ACC112 (cell line): Measurements from ENCODE around the gene CST9.
A peak's percentile ranks its signal among the peaks of the same experiment; 100 is the strongest.

ENCODE experiments used
- H2AFZ ChIP-seq: fragments of 200-600 bp; sonication (generic); one replicate; pipeline ENCODE4 v1.6.0; 2017; ENCODE audit warnings: antibody characterized with exemption, low read length; ENCODE audit not compliant: unreplicated experiment
- H3K27ac ChIP-seq: fragments of 200-600 bp; sonication (generic); 2 replicates; pipeline ENCODE4 v1.5.1; 2014; ENCODE audit warnings: low read depth, mild to moderate bottlenecking, antibody characterized with exemption, low read length, moderate library complexity
- H3K27me3 ChIP-seq: fragments of 200-600 bp; sonication (generic); 2 replicates; pipeline ENCODE4 v1.6.1; 2014; ENCODE audit warnings: mild to moderate bottlenecking, antibody characterized with exemption, low read length, moderate library complexity, mixed read lengths; ENCODE audit not compliant: insufficient read depth
- H3K36me3 ChIP-seq: fragments of 200-600 bp; sonication (generic); 2 replicates; pipeline ENCODE4 v1.6.1; 2016; ENCODE audit warnings: mild to moderate bottlenecking, antibody characterized with exemption, low read length, moderate library complexity, mixed read lengths; ENCODE audit not compliant: insufficient read depth
- H3K4me1 ChIP-seq: fragments of 200-600 bp; sonication (generic); one replicate; pipeline ENCODE4 v1.6.1; 2016; ENCODE audit warnings: low read length, mixed read lengths; ENCODE audit not compliant: insufficient read depth, unreplicated experiment, control insufficient read depth
- H3K4me3 ChIP-seq: fragments of 200-600 bp; sonication (generic); 2 replicates; pipeline ENCODE4 v1.5.1; 2014; ENCODE audit warnings: mild to moderate bottlenecking, low read depth, low read length
- H3K79me2 ChIP-seq: fragments of 200-600 bp; sonication (generic); one replicate; pipeline ENCODE4 v1.6.0; 2016; ENCODE audit warnings: low read length; ENCODE audit not compliant: control insufficient read depth, unreplicated experiment, insufficient read depth

Gene CST9

GRCh38 chr20:23605867-23606651, at the start of gene CST9:
TSS of gene CST9 (minus strand) at chr20:23605917. CDS start at chr20:23605864, 53 bp downstream.
- no peaks in the 10 kb centered on the region for H3K79me2 ChIP-seq
- H2AFZ ChIP-seq, result peak within 1 kb of the TSS; percentile 29
- H3K36me3 ChIP-seq, result no peaks in the 10 kb centered on the region
- H3K27me3 ChIP-seq, result peaks cover 17% of the 10 kb centered on the region
- H3K4me3 ChIP-seq, result no peak within 1 kb of the TSS
- no peak within 1 kb of the TSS for H3K27ac ChIP-seq
- peaks cover 6% of the 10 kb centered on the region for H3K4me1 ChIP-seq

- Histone ChIP-seq H3K4me3 (no peak overlapping the region), H3K79me2 (no peaks in the 10 kb centered on the region), H3K4me1 (peaks cover 5% of the 10 kb centered on the region), H3K27ac (no peak overlapping the region), H3K27me3 (no peaks in the 10 kb centered on the region), H3K36me3 (no peaks in the 10 kb centered on the region), H2AFZ (no peak overlapping the region)
Observed at GRCh38 chr20:23654717-23655116, 49.0 kb upstream of the CST9 start.

GRCh38 chr20:23654000-23654399, 48.3 kb upstream of the CST9 start:
- H3K27ac ChIP-seq, result no peak overlapping the region
- no peaks in the 10 kb centered on the region for H3K79me2 ChIP-seq

GRCh38 chr20:23653400-23653938, 47.8 kb upstream of the CST9 start:
- Histone ChIP-seq H3K4me1 (peaks cover 5% of the 10 kb centered on the region), H3K4me3 (no peak overlapping the region), H3K36me3 (no peaks in the 10 kb centered on the region), H3K27ac (no peak overlapping the region), H3K27me3 (no peaks in the 10 kb centered on the region), H3K79me2 (no peaks in the 10 kb centered on the region), H2AFZ (no peak overlapping the region)

More at GRCh38 chr20:23654000-23654399, 48.3 kb upstream of the CST9 start:
- no peaks in the 10 kb centered on the region for H3K36me3 ChIP-seq
- no peak overlapping the region for H2AFZ ChIP-seq
- no peaks in the 10 kb centered on the region for H3K27me3 ChIP-seq
- peaks cover 5% of the 10 kb centered on the region for H3K4me1 ChIP-seq
- no peak overlapping the region for H3K4me3 ChIP-seq

- H3K36me3 ChIP-seq, result no peaks in the 10 kb centered on the region
- H3K27me3 ChIP-seq, result no peaks in the 10 kb centered on the region
- H3K79me2 ChIP-seq, result no peaks in the 10 kb centered on the region
- no peaks in the 10 kb centered on the region for H3K4me1 ChIP-seq
- no peak overlapping the region for H3K27ac ChIP-seq
- H2AFZ ChIP-seq, result no peak overlapping the region
- no peak overlapping the region for H3K4me3 ChIP-seq
Observed at GRCh38 chr20:23652926-23653325, 47.2 kb upstream of the CST9 start.

GRCh38 chr20:23652371-23652770, 46.7 kb upstream of the CST9 start:
- H3K36me3 ChIP-seq, result no peaks in the 10 kb centered on the region
- H3K27ac ChIP-seq, result no peak overlapping the region
- no peaks in the 10 kb centered on the region for H3K27me3 ChIP-seq
- no peaks in the 10 kb centered on the region for H3K79me2 ChIP-seq
- H3K4me3 ChIP-seq, result no peak overlapping the region
- H3K4me1 ChIP-seq, result no peaks in the 10 kb centered on the region
- H2AFZ ChIP-seq, result no peak overlapping the region

GRCh38 chr20:23651117-23651516, 45.4 kb upstream of the CST9 start:
- Histone ChIP-seq H2AFZ (no peak overlapping the region), H3K36me3 (no peaks in the 10 kb centered on the region), H3K27ac (no peak overlapping the region), H3K79me2 (no peaks in the 10 kb centered on the region), H3K4me1 (no peaks in the 10 kb centered on the region), H3K4me3 (no peak overlapping the region), H3K27me3 (no peaks in the 10 kb centered on the region)

- no peak overlapping the region for H2AFZ ChIP-seq
- H3K4me3 ChIP-seq, result no peak overlapping the region
- no peaks in the 10 kb centered on the region for H3K27me3 ChIP-seq
- no peaks in the 10 kb centered on the region for H3K79me2 ChIP-seq
- H3K4me1 ChIP-seq, result no peaks in the 10 kb centered on the region
- H3K27ac ChIP-seq, result no peak overlapping the region
- no peaks in the 10 kb centered on the region for H3K36me3 ChIP-seq
Observed at GRCh38 chr20:23649830-23650417, 44.2 kb upstream of the CST9 start.

GRCh38 chr20:23649242-23649641, 43.5 kb upstream of the CST9 start:
- no peak overlapping the region for H3K27ac ChIP-seq
- H3K36me3 ChIP-seq, result no peaks in the 10 kb centered on the region
- H3K27me3 ChIP-seq, result no peaks in the 10 kb centered on the region
- no peak overlapping the region for H2AFZ ChIP-seq
- H3K4me3 ChIP-seq, result no peak overlapping the region
- H3K4me1 ChIP-seq, result no peaks in the 10 kb centered on the region
- no peaks in the 10 kb centered on the region for H3K79me2 ChIP-seq

GRCh38 chr20:23647346-23647745, 41.6 kb upstream of the CST9 start:
- H3K27ac ChIP-seq, result no peak overlapping the region
- H3K4me3 ChIP-seq, result no peak overlapping the region
- no peak overlapping the region for H2AFZ ChIP-seq
- no peaks in the 10 kb centered on the region for H3K27me3 ChIP-seq
- H3K79me2 ChIP-seq, result no peaks in the 10 kb centered on the region
- no peaks in the 10 kb centered on the region for H3K36me3 ChIP-seq
- peaks cover 6% of the 10 kb centered on the region for H3K4me1 ChIP-seq
